Measurements from ENCODE around the gene DGKG. TPM values are rescaled to one million over a fixed set of nuclear protein-coding genes. Genes with fewer than 3 reads are reported as not detected.

DGKG gene
- total and polyA plus RNA-seq, 2 of the 8 experiments (the other 6 are each of a cell fraction or from before 2014, with no cell fraction given): 0.30 to 0.48 TPM

DNA sequence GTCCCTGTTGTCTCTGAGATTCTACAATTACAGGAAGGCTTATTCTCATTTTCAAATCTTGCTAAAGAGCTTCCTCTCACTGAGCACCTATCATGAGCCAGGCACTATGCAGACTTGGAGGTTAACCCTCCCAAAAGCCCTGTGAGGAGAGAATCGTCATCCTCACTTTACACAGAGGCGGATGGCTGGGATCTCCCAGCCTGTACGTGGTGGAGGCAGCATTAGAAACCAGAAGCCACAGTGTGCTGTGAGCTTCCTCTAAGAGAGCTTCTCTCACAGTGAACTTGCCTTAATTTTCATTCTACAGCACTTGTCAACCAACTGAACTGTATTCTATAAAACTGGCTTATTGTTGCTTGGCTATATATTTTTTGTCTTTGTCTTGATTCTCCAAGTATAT lies 6.1 kb upstream of the DGKG start:
- ChIA-PET POLR2A (ENCODE audit: partially characterized antibody) (no interaction called here), CTCF (ENCODE audit: partially characterized antibody) (interaction anchor here (0.9 to 1.5 kb wide), 3 partner anchors 46 to 87 kb away, joined by 3 to 4 read pairs (median 3); no protein-coding TSS in a partner anchor)
- no peak overlapping the region for H4K91ac ChIP-seq (replicated peaks; ENCODE audit: insufficient read length, low read length)
- H2BK15ac ChIP-seq (ENCODE audit: low read length): no peak overlapping the region
- no peak overlapping the region for H2AFZ ChIP-seq (ENCODE audit: low read length)
- H3K79me1 ChIP-seq (ENCODE audit: low read depth, low read length): no peaks in the 10 kb centered on the region
- no peaks in the 10 kb centered on the region for H3K36me3 ChIP-seq (ENCODE audit: control insufficient read depth in 2 of 4, insufficient read depth in 4 of 4, low read length in 3 of 4)
- H3K4me3 ChIP-seq (ENCODE audit: extremely low read depth in 1 of 4, insufficient read depth in 2 of 4, low read depth in 3 of 4, low read length in 4 of 4): no peak overlapping the region
- 81% methylated on average over 3 of the region's 3 CpGs; no CpG with 5 or more reads in 1 of the 2 experiments for WGBS, 2 experiments (ENCODE audit: extremely low coverage in 1 of 2, insufficient coverage in 1 of 2, insufficient read length in 1 of 2, insufficient replicate concordance in 2 of 2, low coverage in 1 of 2, low lambda C conversion rate in 2 of 2, missing lambda C conversion rate in 1 of 2)
- H2BK5ac ChIP-seq (ENCODE audit: low read depth, low read length): no peak overlapping the region
- H3K4ac ChIP-seq (replicated peaks; ENCODE audit: insufficient read length, low read depth, low read length): no peak overlapping the region
- FAIRE-seq (no peak), DNase-seq (ENCODE audit: low read depth in 1 of 2, low spot score in 2 of 2) (no peak)
- no peaks in the 10 kb centered on the region for H3K4me1 ChIP-seq (replicated peaks in 1 of 4; ENCODE audit: control insufficient read depth in 3 of 4, insufficient read depth in 4 of 4, low read length in 3 of 4)
- H3K14ac ChIP-seq (ENCODE audit: insufficient read length): no peak overlapping the region
- H4K5ac ChIP-seq (ENCODE audit: insufficient read length, low read depth, low read length): no peak overlapping the region
- no peaks in the 10 kb centered on the region for H4K20me1 ChIP-seq (replicated peaks in 1 of 2; ENCODE audit: control insufficient read depth in 1 of 2, insufficient read depth in 2 of 2, low read length in 2 of 2)
- no peak overlapping the region for H3K18ac ChIP-seq (ENCODE audit: extremely low read depth, low read length)
- H3K9ac ChIP-seq (replicated peaks in 1 of 4; ENCODE audit: extremely low read depth in 1 of 4, low read depth in 3 of 4, low read length in 3 of 4): no peak overlapping the region
- H3K9me3 ChIP-seq (ENCODE audit: insufficient read depth in 2 of 2, low read depth in 1 of 2, low read length in 1 of 2): no peaks in the 10 kb centered on the region
- no peak overlapping the region for H2BK12ac ChIP-seq (ENCODE audit: low read depth, low read length)
- no peak overlapping the region for H3K56ac ChIP-seq (replicated peaks; ENCODE audit: insufficient read length, low read depth, low read length)
- H3K27ac ChIP-seq (ENCODE audit: low read depth, low read length): no peak overlapping the region
- H3K23ac ChIP-seq (ENCODE audit: insufficient read length): no peak overlapping the region
- H3K23me2 ChIP-seq (ENCODE audit: low read depth, low read length): no peaks in the 10 kb centered on the region
- no peak overlapping the region for H2AK5ac ChIP-seq (ENCODE audit: low read depth, low read length)
- no peaks in the 10 kb centered on the region for H3K79me2 ChIP-seq (ENCODE audit: control insufficient read depth in 1 of 2, insufficient read depth in 2 of 2, low read length in 2 of 2)
- no peak overlapping the region for H2BK20ac ChIP-seq (ENCODE audit: low read length)
- H3K27me3 ChIP-seq (replicated peaks in 1 of 4; ENCODE audit: control insufficient read depth in 3 of 4, extremely low read depth in 1 of 4, insufficient read depth in 3 of 4, low read length in 3 of 4): peaks cover 7 to 18% (median 10%) of the 10 kb centered on the region in 4 experiments
- no peak overlapping the region for H2BK120ac ChIP-seq (replicated peaks; ENCODE audit: low read depth, low read length)
- TF ChIP-seq MAFK (IDR thresholded peaks at IDR 0.05; ENCODE audit: low read depth, low read length): no peak
- TF ChIP-seq YY1 (IDR thresholded peaks at IDR 0.05; ENCODE audit: low read depth, low read length): no peak
- TF ChIP-seq, protein P1, sequence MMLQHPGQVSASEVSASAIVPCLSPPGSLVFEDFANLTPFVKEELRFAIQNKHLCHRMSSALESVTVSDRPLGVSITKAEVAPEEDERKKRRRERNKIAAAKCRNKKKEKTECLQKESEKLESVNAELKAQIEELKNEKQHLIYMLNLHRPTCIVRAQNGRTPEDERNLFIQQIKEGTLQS (IDR thresholded peaks at IDR 0.05; ENCODE audit: insufficient read depth, low read depth, low read length): no peak
- no peak for TF ChIP-seq SUZ12 (IDR thresholded peaks at IDR 0.05; ENCODE audit: low read length)
- no peak for TF ChIP-seq NANOG (IDR thresholded peaks at IDR 0.05; ENCODE audit: insufficient read depth, low read depth, low read length, poor library complexity, severe bottlenecking)
- no peak for TF ChIP-seq GTF2F1 (IDR thresholded peaks at IDR 0.05; ENCODE audit: borderline replicate concordance, low read depth, low read length)
- TF ChIP-seq, protein P2, sequence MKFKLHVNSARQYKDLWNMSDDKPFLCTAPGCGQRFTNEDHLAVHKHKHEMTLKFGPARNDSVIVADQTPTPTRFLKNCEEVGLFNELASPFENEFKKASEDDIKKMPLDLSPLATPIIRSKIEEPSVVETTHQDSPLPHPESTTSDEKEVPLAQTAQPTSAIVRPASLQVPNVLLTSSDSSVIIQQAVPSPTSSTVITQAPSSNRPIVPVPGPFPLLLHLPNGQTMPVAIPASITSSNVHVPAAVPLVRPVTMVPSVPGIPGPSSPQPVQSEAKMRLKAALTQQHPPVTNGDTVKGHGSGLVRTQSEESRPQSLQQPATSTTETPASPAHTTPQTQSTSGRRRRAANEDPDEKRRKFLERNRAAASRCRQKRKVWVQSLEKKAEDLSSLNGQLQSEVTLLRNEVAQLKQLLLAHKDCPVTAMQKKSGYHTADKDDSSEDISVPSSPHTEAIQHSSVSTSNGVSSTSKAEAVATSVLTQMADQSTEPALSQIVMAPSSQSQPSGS (IDR thresholded peaks at IDR 0.05; ENCODE audit: low read length): no peak
- no peak for TF ChIP-seq CBX5 (IDR thresholded peaks at IDR 0.05; ENCODE audit: low read depth, low read length)
- no peak for TF ChIP-seq BACH1 (IDR thresholded peaks at IDR 0.05; ENCODE audit: low read length)
- H4K8ac ChIP-seq (ENCODE audit: extremely low read depth, insufficient read depth, low read length): no peak overlapping the region
- no peak overlapping the region for H3K4me2 ChIP-seq (ENCODE audit: insufficient read depth in 1 of 2, low read depth in 2 of 2, low read length in 2 of 2)
